Measurements from ENCODE around the gene PDE4B. TPM values are rescaled to one million over a fixed set of nuclear protein-coding genes. Genes with fewer than 3 reads are reported as not detected.

Gene PDE4B
- total RNA-seq, 1 donor from 2014 or later = 7.2 TPM

DNA sequence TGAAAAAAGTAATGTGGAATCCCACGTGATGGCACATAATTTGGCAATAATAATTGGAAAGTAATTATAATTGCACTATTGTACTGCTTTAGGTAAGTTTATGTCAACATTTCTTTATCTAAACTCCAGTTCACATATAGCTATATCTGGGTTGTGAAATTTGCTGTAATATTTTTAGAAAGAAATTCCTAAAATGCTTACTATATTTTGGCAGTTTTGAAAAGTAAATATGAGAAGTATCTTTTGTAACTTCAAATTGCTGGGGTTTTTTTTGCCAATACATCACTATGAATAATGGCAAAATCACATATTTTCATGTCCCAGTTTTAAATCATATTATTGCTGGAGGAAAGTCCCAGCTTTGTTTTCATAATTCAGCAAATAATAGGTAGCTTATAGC lies 197.5 kb downstream of the PDE4B start:
- H3K36me3 Mint-ChIP-seq (ENCODE audit: unreplicated experiment) = no peaks in the 10 kb centered on the region
- TF ChIP-seq CTCF (IDR thresholded peaks at IDR 0.05; ENCODE audit: partially characterized antibody, unreplicated experiment) = no peak
- no peak overlapping the region for H3K4me3 Mint-ChIP-seq (ENCODE audit: unreplicated experiment)
- DNase-seq = no peak
- H3K27me3 Mint-ChIP-seq (ENCODE audit: unreplicated experiment) = no peaks in the 10 kb centered on the region
- no peaks in the 10 kb centered on the region for H3K9me3 Mint-ChIP-seq (ENCODE audit: unreplicated experiment)
- H3K4me1 Mint-ChIP-seq (ENCODE audit: low read depth, unreplicated experiment) = peaks cover 4% of the 10 kb centered on the region
- no peak overlapping the region for H3K27ac Mint-ChIP-seq (ENCODE audit: unreplicated experiment)

DNA sequence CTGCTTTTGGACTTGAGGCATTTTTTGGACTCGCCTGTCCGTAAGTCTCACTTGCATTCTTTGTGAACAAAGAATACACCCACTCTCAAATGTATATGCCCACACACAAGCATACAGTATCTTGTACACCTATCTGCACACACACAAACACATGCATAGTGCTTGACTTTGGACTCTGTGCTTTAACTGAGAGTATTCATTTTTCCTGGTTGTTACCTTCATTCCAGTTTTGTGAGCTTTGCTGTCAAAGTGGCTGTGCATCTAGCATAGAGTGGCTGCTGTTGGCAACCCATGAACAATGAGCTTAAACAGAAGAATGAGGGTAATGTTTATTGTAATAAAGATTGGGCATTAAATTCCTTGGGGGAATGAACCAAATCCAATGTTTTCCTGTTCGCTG lies 199.0 kb downstream of the PDE4B start:
- H3K36me3 Mint-ChIP-seq (ENCODE audit: unreplicated experiment) = no peaks in the 10 kb centered on the region
- no peak for TF ChIP-seq CTCF (IDR thresholded peaks at IDR 0.05; ENCODE audit: partially characterized antibody, unreplicated experiment)
- H3K4me3 Mint-ChIP-seq (ENCODE audit: unreplicated experiment) = no peak overlapping the region
- no peaks in the 10 kb centered on the region for H3K9me3 Mint-ChIP-seq (ENCODE audit: unreplicated experiment)
- peaks cover 4% of the 10 kb centered on the region for H3K4me1 Mint-ChIP-seq (ENCODE audit: low read depth, unreplicated experiment)
- H3K27ac Mint-ChIP-seq (ENCODE audit: unreplicated experiment) = no peak overlapping the region
- no peaks in the 10 kb centered on the region for H3K27me3 Mint-ChIP-seq (ENCODE audit: unreplicated experiment)
- DNase-seq = no peak

DNA sequence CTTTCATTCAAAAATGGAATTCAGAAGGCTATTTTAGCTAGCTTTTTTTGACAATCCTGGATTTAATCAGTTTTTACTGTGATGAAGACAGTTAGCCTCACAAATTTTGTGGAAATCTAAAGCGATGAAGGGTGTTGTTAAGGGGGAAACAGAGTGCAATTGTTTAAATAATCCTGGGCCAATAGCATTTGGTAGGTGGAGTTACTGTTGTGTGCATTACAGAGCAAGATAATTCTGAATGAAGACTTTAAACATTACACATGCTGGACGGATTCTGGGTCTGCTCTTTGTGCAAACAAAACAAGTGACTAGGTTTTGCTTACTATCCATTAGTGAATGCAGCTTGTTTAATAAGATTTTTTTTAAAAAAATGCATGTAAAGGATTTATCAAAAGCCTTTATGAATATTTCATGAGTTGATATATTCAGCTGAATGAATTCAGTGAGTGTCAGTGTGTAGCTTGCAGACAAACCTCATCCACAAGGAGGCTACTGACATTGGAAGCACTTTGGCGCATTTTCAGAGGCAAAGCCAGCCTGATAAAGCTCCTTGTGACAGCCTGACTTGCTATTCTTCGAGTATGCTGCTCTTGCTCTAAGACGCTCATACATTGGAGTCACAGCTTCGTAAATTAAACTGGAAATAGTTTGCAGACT lies 199.6 kb downstream of the PDE4B start:
- H3K4me3 Mint-ChIP-seq (ENCODE audit: unreplicated experiment) = no peak overlapping the region
- no peak overlapping the region for H3K27ac Mint-ChIP-seq (ENCODE audit: unreplicated experiment)
- H3K4me1 Mint-ChIP-seq (ENCODE audit: low read depth, unreplicated experiment) = peaks cover 4% of the 10 kb centered on the region
- no peak for DNase-seq
- H3K36me3 Mint-ChIP-seq (ENCODE audit: unreplicated experiment) = no peaks in the 10 kb centered on the region
- no peak for TF ChIP-seq CTCF (IDR thresholded peaks at IDR 0.05; ENCODE audit: partially characterized antibody, unreplicated experiment)
- no peaks in the 10 kb centered on the region for H3K27me3 Mint-ChIP-seq (ENCODE audit: unreplicated experiment)
- H3K9me3 Mint-ChIP-seq (ENCODE audit: unreplicated experiment) = no peaks in the 10 kb centered on the region

DNA sequence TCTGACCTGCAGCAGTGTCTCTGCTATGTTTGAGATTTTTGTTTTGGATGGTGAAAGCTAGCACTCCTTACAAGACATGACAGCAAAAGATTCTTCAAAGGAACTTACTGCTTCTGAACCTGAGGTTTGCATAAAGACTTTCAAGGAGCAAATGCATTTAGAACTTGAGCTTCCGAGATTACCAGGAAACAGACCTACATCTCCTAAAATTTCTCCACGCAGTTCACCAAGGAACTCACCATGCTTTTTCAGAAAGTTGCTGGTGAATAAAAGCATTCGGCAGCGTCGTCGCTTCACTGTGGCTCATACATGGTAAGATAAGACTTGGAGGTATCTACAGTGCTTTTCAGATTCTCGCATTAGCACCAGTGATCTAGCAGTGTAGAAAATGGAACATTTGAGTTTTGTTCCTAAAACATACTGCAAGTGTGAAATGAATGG lies 200.2 kb downstream of the PDE4B start:
- peaks cover 4% of the 10 kb centered on the region for H3K4me1 Mint-ChIP-seq (ENCODE audit: low read depth, unreplicated experiment)
- DNase-seq = no peak
- H3K4me3 Mint-ChIP-seq (ENCODE audit: unreplicated experiment) = no peak overlapping the region
- H3K36me3 Mint-ChIP-seq (ENCODE audit: unreplicated experiment) = no peaks in the 10 kb centered on the region
- TF ChIP-seq CTCF (IDR thresholded peaks at IDR 0.05; ENCODE audit: partially characterized antibody, unreplicated experiment) = no peak
- no peaks in the 10 kb centered on the region for H3K9me3 Mint-ChIP-seq (ENCODE audit: unreplicated experiment)
- no peaks in the 10 kb centered on the region for H3K27me3 Mint-ChIP-seq (ENCODE audit: unreplicated experiment)
- no peak overlapping the region for H3K27ac Mint-ChIP-seq (ENCODE audit: unreplicated experiment)

DNA sequence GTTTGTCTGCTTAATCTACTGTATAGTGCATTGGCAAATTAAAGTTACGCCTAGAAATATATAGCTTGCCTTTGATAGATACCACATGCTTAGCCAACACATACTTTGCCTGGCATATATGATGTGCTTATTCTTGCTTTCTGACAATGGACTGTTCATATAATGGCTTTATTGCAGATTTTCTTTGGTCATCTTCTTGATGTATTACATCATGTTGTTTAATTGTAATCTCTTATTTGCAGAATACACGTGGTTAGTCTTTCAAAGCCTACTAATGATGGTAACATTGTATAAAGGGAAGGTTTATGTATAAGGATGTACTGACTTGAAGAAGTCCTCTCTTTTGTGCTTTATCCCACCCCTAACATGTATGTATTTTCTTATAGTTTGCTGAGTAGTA lies 201.5 kb downstream of the PDE4B start:
- H3K27ac Mint-ChIP-seq (ENCODE audit: unreplicated experiment) = no peak overlapping the region
- H3K36me3 Mint-ChIP-seq (ENCODE audit: unreplicated experiment) = no peaks in the 10 kb centered on the region
- H3K27me3 Mint-ChIP-seq (ENCODE audit: unreplicated experiment) = no peaks in the 10 kb centered on the region
- no peak for DNase-seq
- TF ChIP-seq CTCF (IDR thresholded peaks at IDR 0.05; ENCODE audit: partially characterized antibody, unreplicated experiment) = no peak
- H3K4me1 Mint-ChIP-seq (ENCODE audit: low read depth, unreplicated experiment) = peaks cover 7% of the 10 kb centered on the region
- no peaks in the 10 kb centered on the region for H3K9me3 Mint-ChIP-seq (ENCODE audit: unreplicated experiment)
- no peak overlapping the region for H3K4me3 Mint-ChIP-seq (ENCODE audit: unreplicated experiment)

Data from glutamatergic neuron (in vitro differentiated cells).